H7 (cell line): ENCODE results near the gene BCAT1. TPM values are rescaled to one million over a fixed set of nuclear protein-coding genes. Genes with fewer than 3 reads are reported as not detected.
"Not testable (repeated sequence)": the region's sequence is repeated elsewhere in the genome, so short reads cannot be mapped to it uniquely, and the experiment has no call there.

Experiments
- DNase-seq: peaks from one replicate; pipeline ENCODE4 v3.0.0; 2012
- H3K27me3 ChIP-seq: 2 replicates; pipeline ENCODE4 v1.6.0; 2011; ENCODE audit warnings: mild to moderate bottlenecking, low read length; ENCODE audit not compliant: control insufficient read depth, insufficient read depth
- H3K36me3 ChIP-seq: replicated peaks from 2 replicates; pipeline ENCODE4 v1.5.1; 2011; ENCODE audit warnings: low read length; ENCODE audit not compliant: control insufficient read depth, insufficient read depth
- H3K4me3 ChIP-seq: 2 replicates; pipeline ENCODE4 v1.5.1; 2011; ENCODE audit warnings: low read depth, mild to moderate bottlenecking, control low read depth, low read length, moderate library complexity; ENCODE audit not compliant: insufficient read depth
- total RNA-seq: library from RNA; depleted of rRNA; stranded (reverse); fragments of >200 nt; shearing (Covaris generic); gene quantifications from 2 replicates; pipeline ENCODE4 v1.2.3, GENCODE V29; 2014

The BCAT1 gene
- total RNA-seq, 1 experiment from 2014 or later: 150 TPM

DNA sequence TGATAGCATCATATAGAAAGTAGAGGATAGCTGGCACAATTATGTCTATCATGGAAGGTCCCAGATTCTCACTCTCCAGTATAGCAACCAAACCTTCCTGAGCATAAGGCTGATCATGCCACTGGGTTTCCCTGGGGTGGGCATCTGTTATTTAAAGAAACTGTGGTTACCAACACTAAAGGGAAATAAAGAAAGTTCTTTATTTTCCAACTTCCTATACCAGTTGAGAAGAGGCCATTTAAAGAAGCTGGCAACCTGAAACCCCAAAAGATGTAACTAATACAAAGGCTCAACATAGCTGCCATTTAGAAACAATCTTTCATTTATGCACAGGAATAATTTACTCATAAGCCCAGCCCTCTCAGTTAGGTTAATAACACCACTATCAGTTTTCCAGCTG, 3.1 kb downstream of the BCAT1 start:
- no peaks in the 10 kb centered on the region for H3K27me3 ChIP-seq
- DNase-seq: no peak
- no peak overlapping the region for H3K4me3 ChIP-seq
- no peaks in the 10 kb centered on the region for H3K36me3 ChIP-seq

DNA sequence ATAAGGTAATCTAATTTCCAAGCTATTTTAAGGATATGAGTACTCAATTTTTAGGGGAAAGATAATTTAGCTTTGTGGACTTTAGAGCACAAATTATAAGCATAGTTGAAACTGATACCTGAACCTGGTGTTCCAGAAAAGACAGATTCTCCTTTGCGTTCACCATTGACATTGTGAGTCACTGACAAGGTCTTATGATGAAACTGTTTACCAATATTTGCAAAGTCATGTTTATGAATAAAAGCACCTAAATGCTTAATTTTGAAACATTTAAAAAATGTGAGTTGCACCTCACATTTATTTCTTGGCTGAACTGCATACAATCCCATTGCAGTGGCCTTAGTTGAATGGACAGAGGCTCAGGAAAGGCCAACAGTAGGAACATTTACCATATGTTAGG, 3.9 kb downstream of the BCAT1 start:
- Histone ChIP-seq H3K27me3 (no peaks in the 10 kb centered on the region), H3K4me3 (no peak overlapping the region), H3K36me3 (no peaks in the 10 kb centered on the region)
- no peak for DNase-seq

DNA sequence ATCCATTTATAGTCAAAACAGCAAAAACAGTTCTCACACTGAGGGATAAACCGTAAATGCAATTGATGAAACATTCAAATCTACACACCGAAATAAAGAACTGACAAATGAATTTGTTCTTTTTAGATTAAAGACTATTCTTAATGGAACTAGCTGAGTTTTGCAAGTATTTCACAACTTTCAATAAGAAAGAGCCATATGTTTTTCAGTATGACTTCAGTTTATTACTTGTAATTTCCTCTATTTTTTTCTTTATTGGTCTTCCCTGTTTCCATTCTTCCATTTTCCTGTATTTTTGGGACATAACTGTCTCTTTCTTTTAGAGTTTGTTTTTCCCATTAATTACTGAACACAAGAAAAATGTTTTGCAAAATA, 4.3 kb downstream of the BCAT1 start:
- no peaks in the 10 kb centered on the region for H3K27me3 ChIP-seq
- no peak for DNase-seq
- H3K4me3 ChIP-seq: no peak overlapping the region
- H3K36me3 ChIP-seq: no peaks in the 10 kb centered on the region

GRCh38 chr12:24943947-24944600, 4.8 kb downstream of the BCAT1 start:
- no peaks in the 10 kb centered on the region for H3K36me3 ChIP-seq

GRCh38 chr12:24940157-24940556, 8.7 kb downstream of the BCAT1 start:
- H3K27me3 ChIP-seq: no peaks in the 10 kb centered on the region

More at GRCh38 chr12:24943947-24944600, 4.8 kb downstream of the BCAT1 start:
- H3K4me3 ChIP-seq: no peak overlapping the region
- no peaks in the 10 kb centered on the region for H3K27me3 ChIP-seq
- DNase-seq: no peak

DNA sequence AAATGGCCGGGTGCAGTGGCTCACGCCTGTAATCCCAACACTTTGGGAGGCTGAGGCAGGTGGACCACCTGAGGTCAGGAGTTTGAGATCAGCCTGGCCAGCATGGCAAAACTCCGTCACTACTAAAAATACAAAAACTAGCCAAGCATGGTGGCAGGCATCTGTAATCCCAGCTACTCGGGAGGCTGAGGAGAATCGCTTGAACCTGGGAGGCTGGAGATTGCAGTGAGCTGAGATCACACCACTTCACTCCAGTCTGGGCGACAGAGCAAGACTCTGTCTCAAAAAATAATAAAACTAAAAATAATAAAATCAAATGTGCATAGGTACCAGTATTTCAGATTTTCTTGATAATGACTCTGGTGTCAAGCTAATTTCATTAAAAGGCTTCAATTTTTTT, 9.3 kb downstream of the BCAT1 start:
- not testable (repeated sequence) for DNase-seq, H3K27me3 ChIP-seq, H3K36me3 ChIP-seq, H3K4me3 ChIP-seq

More at GRCh38 chr12:24940157-24940556, 8.7 kb downstream of the BCAT1 start:
- no peak for DNase-seq
- no peaks in the 10 kb centered on the region; the same call in 1 of the 2 replicates for H3K36me3 ChIP-seq
- H3K4me3 ChIP-seq: no peak overlapping the region

DNA sequence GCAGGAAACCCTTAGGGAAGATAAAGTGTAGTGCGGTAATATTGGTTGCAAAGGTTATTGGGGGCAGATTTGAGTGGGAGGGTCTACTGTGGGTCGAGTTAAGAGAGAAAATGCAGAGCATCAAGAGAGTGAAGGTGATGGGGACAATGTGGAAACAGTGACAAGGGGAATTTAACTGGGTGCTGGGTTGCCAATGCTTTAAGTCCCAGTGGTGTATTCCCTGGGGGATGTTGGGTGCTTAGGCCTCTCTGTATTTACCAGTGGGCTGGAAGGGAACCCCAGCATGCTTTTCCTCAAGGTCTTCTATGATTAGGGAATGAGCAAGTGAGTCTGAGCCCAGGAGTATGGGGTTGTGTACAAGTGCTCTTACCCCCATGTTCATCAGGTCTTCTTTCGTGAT, 10.6 kb downstream of the BCAT1 start:
- H3K27me3 ChIP-seq: no peaks in the 10 kb centered on the region
- H3K4me3 ChIP-seq: no peak overlapping the region
- H3K36me3 ChIP-seq: no peaks in the 10 kb centered on the region; the same call in 1 of the 2 replicates
- no peak for DNase-seq

GRCh38 chr12:24937553-24938244, 11.2 kb downstream of the BCAT1 start:
- Histone ChIP-seq H3K4me3 (no peak overlapping the region), H3K36me3 (no peaks in the 10 kb centered on the region; the same call in 1 of the 2 replicates), H3K27me3 (no peaks in the 10 kb centered on the region)
- DNase-seq: no peak

DNA sequence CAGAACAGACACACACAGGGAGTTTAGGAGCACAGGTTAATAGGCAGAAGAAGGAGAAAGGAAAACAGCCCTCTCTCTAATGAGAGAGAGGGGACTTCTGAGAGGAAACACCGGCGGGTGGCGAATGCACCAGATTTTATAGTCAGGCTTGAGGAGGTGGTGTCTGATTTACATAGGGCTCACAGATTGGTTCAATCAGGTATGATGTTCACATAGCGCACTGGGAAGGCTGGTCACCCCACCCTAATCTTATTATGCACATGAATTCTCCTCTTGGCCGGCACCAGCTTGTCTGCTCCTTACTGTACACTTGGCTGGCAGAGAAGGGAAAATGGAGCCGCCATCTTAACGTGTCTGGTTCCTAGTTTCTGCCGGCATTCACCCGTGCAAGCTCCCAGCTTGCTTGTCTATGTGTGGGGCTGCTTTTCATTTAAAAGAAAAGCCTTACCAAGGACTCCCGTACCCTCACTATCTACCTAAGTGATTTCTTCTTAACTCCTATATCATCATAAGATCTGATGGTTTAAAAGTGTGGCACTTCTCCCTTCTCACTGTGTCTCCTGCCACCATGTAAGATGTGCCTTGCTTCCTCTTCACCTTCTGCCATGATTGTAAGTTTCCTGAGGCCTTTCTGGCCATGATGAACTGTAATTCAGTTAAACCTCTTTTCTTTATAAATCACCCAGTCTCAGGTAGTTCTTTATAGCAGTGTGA, 15.1 kb downstream of the BCAT1 start:
- H3K36me3 ChIP-seq: no peaks in the 10 kb centered on the region; the same call in 1 of the 2 replicates
- H3K4me3 ChIP-seq: no peak overlapping the region
- no peak for DNase-seq
- H3K27me3 ChIP-seq: no peaks in the 10 kb centered on the region

GRCh38 chr12:24931666-24932405, 17.1 kb downstream of the BCAT1 start:
- no peak for DNase-seq
- H3K4me3 ChIP-seq: no peak overlapping the region

DNA sequence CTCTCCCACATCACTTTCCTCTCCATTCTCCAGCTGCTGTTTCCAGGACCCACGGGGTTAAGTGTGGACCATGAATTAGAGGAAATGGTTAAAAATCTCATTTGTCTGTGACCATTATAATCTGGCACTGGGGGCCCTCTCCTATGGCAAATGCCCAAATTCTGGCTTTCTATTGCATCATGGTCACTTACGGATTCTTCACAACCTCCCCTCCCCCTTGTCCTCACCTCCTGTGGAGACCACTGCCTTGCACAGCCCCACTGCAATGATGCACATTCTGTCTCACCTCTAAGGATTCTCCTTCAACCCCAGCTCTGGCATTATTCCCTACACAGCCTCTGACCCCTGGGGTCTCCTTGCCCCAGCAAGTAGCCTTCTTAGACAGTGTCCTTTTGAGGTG, 18.9 kb downstream of the BCAT1 start:
- Histone ChIP-seq H3K36me3 (no peaks in the 10 kb centered on the region), H3K4me3 (no peak overlapping the region), H3K27me3 (no peaks in the 10 kb centered on the region)
- DNase-seq: peak; percentile 30

More at GRCh38 chr12:24931666-24932405, 17.1 kb downstream of the BCAT1 start:
- H3K27me3 ChIP-seq: no peaks in the 10 kb centered on the region
- H3K36me3 ChIP-seq: no peaks in the 10 kb centered on the region

GRCh38 chr12:24928533-24929306, 20.2 kb downstream of the BCAT1 start:
- not testable (repeated sequence) for DNase-seq, H3K27me3 ChIP-seq, H3K4me3 ChIP-seq, H3K36me3 ChIP-seq

- DNase-seq: no peak
- no peak overlapping the region for H3K4me3 ChIP-seq
- no peaks in the 10 kb centered on the region for H3K36me3 ChIP-seq
- no peaks in the 10 kb centered on the region for H3K27me3 ChIP-seq
Observed at GRCh38 chr12:24928131-24928530, 20.8 kb downstream of the BCAT1 start.

GRCh38 chr12:24926080-24926479, 22.8 kb downstream of the BCAT1 start:
- H3K4me3 ChIP-seq, DNase-seq, H3K27me3 ChIP-seq, H3K36me3 ChIP-seq: not testable (repeated sequence)
